GM19372 (cell line): Measurements from ENCODE around the gene HSBP1.

Experiments used
- ATAC-seq: cut with Tn5 transposase; IDR thresholded peaks from one replicate; pipeline ENCODE4 v1.9.1; 2021; ENCODE audit warnings: mild to moderate bottlenecking, low read depth, moderate library complexity; ENCODE audit not compliant: unreplicated experiment

The HSBP1 gene

GRCh38 chr16:83802554-83803205, 5.1 kb upstream of the HSBP1 start:
- no peak for ATAC-seq

GRCh38 chr16:83803811-83804210, 4.0 kb upstream of the HSBP1 start:
- ATAC-seq: no peak

- ATAC-seq: no peak
These were observed 3.4 kb upstream of the HSBP1 start for GRCh38 chr16:83804366-83804765.

GRCh38 chr16:83806036-83806435, 1.7 kb upstream of the HSBP1 start:
- no peak for ATAC-seq

GRCh38 chr16:83806731-83807130, 1.0 kb upstream of the HSBP1 start:
- no peak for ATAC-seq

- ATAC-seq: no peak
These were observed 460 bp upstream of the HSBP1 start for GRCh38 chr16:83807327-83807709.

- no peak for ATAC-seq
These were observed 816 bp downstream of the HSBP1 start for GRCh38 chr16:83808573-83809014.

GRCh38 chr16:83809092-83809491, 1.3 kb downstream of the HSBP1 start:
- ATAC-seq: no peak

GRCh38 chr16:83810901-83811300, 3.1 kb downstream of the HSBP1 start:
- no peak for ATAC-seq

GRCh38 chr16:83813823-83814658, 6.3 kb downstream of the HSBP1 start:
- ATAC-seq: peak; percentile 68

- ATAC-seq: no peak
These were observed 6.8 kb downstream of the HSBP1 start for GRCh38 chr16:83814659-83814985.

- ATAC-seq: no peak
These were observed 9.2 kb downstream of the HSBP1 start for GRCh38 chr16:83817022-83817421.

GRCh38 chr16:83818276-83818675, 10.5 kb downstream of the HSBP1 start:
- no peak for ATAC-seq

GRCh38 chr16:83819361-83819760, 11.6 kb downstream of the HSBP1 start:
- no peak for ATAC-seq

- no peak for ATAC-seq
These were observed 18.6 kb downstream of the HSBP1 start for GRCh38 chr16:83826146-83826913.

GRCh38 chr16:83830091-83830768, 22.5 kb downstream of the HSBP1 start:
- no peak for ATAC-seq

- ATAC-seq: no peak
These were observed 23.1 kb downstream of the HSBP1 start for GRCh38 chr16:83830769-83831455.

GRCh38 chr16:83831456-83831987, 23.7 kb downstream of the HSBP1 start:
- no peak for ATAC-seq

GRCh38 chr16:83833921-83834320, 26.1 kb downstream of the HSBP1 start:
- no peak for ATAC-seq
